Activated CD8-positive, alpha-beta T cell treated with anti-CD3 and anti-CD28 coated beads for 36 hours (primary cell): ENCODE data around the gene KCTD16. TPM values are rescaled to one million over a fixed set of nuclear protein-coding genes. Genes with fewer than 3 reads are reported as not detected.

Experiments used
- ATAC-seq: fragments of 200-7000 bp; cut with Tn5 transposase; one replicate; pipeline ENCODE4 v1.10.0; 2021; ENCODE audit warnings: mild to moderate bottlenecking, moderate library complexity
- CTCF ChIA-PET: fragments of 350-600 bp; sonication (Branson Sonifier 250); formaldehyde crosslinking; loops from one replicate; lab custom pipeline; 2021; ENCODE audit warnings: antibody characterized with exemption; lab: Charles Lee
- POLR2A ChIA-PET: fragments of 350-600 bp; sonication (Branson Sonifier 250); formaldehyde crosslinking; loops from one replicate; lab custom pipeline; 2021; ENCODE audit warnings: antibody characterized with exemption; lab: Charles Lee
- DNase-seq: peaks from one replicate; pipeline ENCODE4 v3.0.0-alpha.2; 2020
- H3K27ac Mint-ChIP-seq: one replicate; pipeline ENCODE4 v1.8.0; 2021; ENCODE audit warnings: mild to moderate bottlenecking, mixed read lengths
- H3K27me3 Mint-ChIP-seq: one replicate; pipeline ENCODE4 v1.8.0; 2021; ENCODE audit warnings: mixed read lengths
- H3K36me3 Mint-ChIP-seq: one replicate; pipeline ENCODE4 v1.8.0; 2021; ENCODE audit warnings: low read depth, mixed read lengths
- H3K4me1 Mint-ChIP-seq: one replicate; pipeline ENCODE4 v1.8.0; 2021; ENCODE audit warnings: low read depth, mixed read lengths
- H3K4me3 Mint-ChIP-seq: one replicate; pipeline ENCODE4 v1.8.0; 2021; ENCODE audit warnings: mild to moderate bottlenecking, moderate library complexity, mixed read lengths
- H3K9me3 Mint-ChIP-seq: one replicate; pipeline ENCODE4 v1.8.0; 2021; ENCODE audit warnings: mixed read lengths
- CTCF ChIP-seq: fragments of 200-600 bp; IDR thresholded peaks from one replicate; pipeline ENCODE4 v1.8.0; 2022; ENCODE audit warnings: antibody characterized with exemption, mild to moderate bottlenecking
- intact Hi-C: fragments of 100-400 bp; cut with micrococcal nuclease; formaldehyde crosslinking; loops from one replicate; pipeline ENCODE4 v1.10.0; 2022
- total RNA-seq, 2 experiments: library from RNA; stranded (reverse); gene quantifications; one replicate each; pipeline ENCODE4 v1.2.3, GENCODE V29; 2021

Gene KCTD16
- total RNA-seq, 2 experiments from 2014 or later, result 0.27 to 0.29 TPM

GRCh38 chr5:144485540-144485939 is 314.9 kb downstream of the KCTD16 start:
- no peaks in the 10 kb centered on the region for H3K4me1 Mint-ChIP-seq
- CTCF ChIA-PET, result no interaction called here
- ATAC-seq, result no peak
- POLR2A ChIA-PET, result no interaction called here
- TF ChIP-seq CTCF, result no peak
- peaks cover 5% of the 10 kb centered on the region for H3K9me3 Mint-ChIP-seq
- DNase-seq, result no peak
- no peak overlapping the region for H3K27ac Mint-ChIP-seq
- no peak overlapping the region for H3K4me3 Mint-ChIP-seq
- H3K36me3 Mint-ChIP-seq, result no peaks in the 10 kb centered on the region
- intact Hi-C loops, result no loop called here
- H3K27me3 Mint-ChIP-seq, result no peaks in the 10 kb centered on the region

GRCh38 chr5:144487207-144487606 is 316.5 kb downstream of the KCTD16 start:
- DNase-seq, result no peak
- intact Hi-C loops, result no loop called here
- TF ChIP-seq CTCF, result no peak
- POLR2A ChIA-PET, result no interaction called here
- CTCF ChIA-PET, result no interaction called here
- Mint-ChIP-seq H3K36me3 (no peaks in the 10 kb centered on the region), H3K27me3 (no peaks in the 10 kb centered on the region), H3K27ac (no peak overlapping the region), H3K9me3 (peaks cover 9% of the 10 kb centered on the region), H3K4me1 (no peaks in the 10 kb centered on the region), H3K4me3 (no peak overlapping the region)
- ATAC-seq, result no peak

- DNase-seq, result no peak
- TF ChIP-seq CTCF, result no peak
- H3K9me3 Mint-ChIP-seq, result peaks cover 11% of the 10 kb centered on the region
- intact Hi-C loops, result no loop called here
- no peaks in the 10 kb centered on the region for H3K27me3 Mint-ChIP-seq
- CTCF ChIA-PET, result no interaction called here
- POLR2A ChIA-PET, result no interaction called here
- no peaks in the 10 kb centered on the region for H3K36me3 Mint-ChIP-seq
- H3K27ac Mint-ChIP-seq, result no peak overlapping the region
- H3K4me1 Mint-ChIP-seq, result no peaks in the 10 kb centered on the region
- no peak for ATAC-seq
- no peak overlapping the region for H3K4me3 Mint-ChIP-seq
These were observed 317.1 kb downstream of the KCTD16 start for GRCh38 chr5:144487761-144488160.

GRCh38 chr5:144503123-144503522 is 332.4 kb downstream of the KCTD16 start:
- ChIA-PET POLR2A (no interaction called here), CTCF (no interaction called here)
- ATAC-seq (no peak), DNase-seq (no peak)
- Mint-ChIP-seq H3K36me3 (no peaks in the 10 kb centered on the region), H3K27me3 (no peaks in the 10 kb centered on the region), H3K27ac (no peak overlapping the region), H3K9me3 (peaks cover 3% of the 10 kb centered on the region), H3K4me3 (no peak overlapping the region), H3K4me1 (no peaks in the 10 kb centered on the region)
- intact Hi-C loops, result no loop called here
- TF ChIP-seq CTCF, result no peak

- no peaks in the 10 kb centered on the region for H3K27me3 Mint-ChIP-seq
- ChIA-PET CTCF (no interaction called here), POLR2A (no interaction called here)
- H3K9me3 Mint-ChIP-seq, result peaks cover 3% of the 10 kb centered on the region
- intact Hi-C loops, result no loop called here
- no peak overlapping the region for H3K27ac Mint-ChIP-seq
- no peaks in the 10 kb centered on the region for H3K36me3 Mint-ChIP-seq
- H3K4me3 Mint-ChIP-seq, result no peak overlapping the region
- ATAC-seq (no peak), DNase-seq (no peak)
- no peak for TF ChIP-seq CTCF
- H3K4me1 Mint-ChIP-seq, result no peaks in the 10 kb centered on the region
These were observed 334.4 kb downstream of the KCTD16 start for GRCh38 chr5:144504929-144505577.
